HepG2 (cell line): ENCODE data around the gene SSC5D. TPM values are rescaled to one million over a fixed set of nuclear protein-coding genes. Genes with fewer than 3 reads are reported as not detected.

Experiments
- AKNA ChIP-seq: sonication (generic); formaldehyde crosslinking; IDR thresholded peaks from 2 replicates; pipeline ENCODE4 v1.4.0; 2020; ENCODE audit warnings: missing genetic modification reagents, borderline replicate concordance
- NFKBIZ ChIP-seq: IDR thresholded peaks from 2 replicates; pipeline ENCODE4 v1.6.1; 2018; ENCODE audit warnings: missing genetic modification reagents, missing compliant biosample characterization
- SOX5 ChIP-seq: IDR thresholded peaks from 2 replicates; pipeline ENCODE4 v1.6.1; 2016; ENCODE audit warnings: borderline replicate concordance
- TAF1 ChIP-seq: sonication (generic); formaldehyde crosslinking; IDR thresholded peaks from 2 replicates; pipeline ENCODE4 v1.4.0; 2020; ENCODE audit warnings: missing genetic modification reagents
- ZBTB43 ChIP-seq: sonication (generic); formaldehyde crosslinking; conservative IDR thresholded peaks from 2 replicates; pipeline ENCODE4 v1.4.0; 2020; ENCODE audit warnings: missing genetic modification reagents
- ZHX2 ChIP-seq, 2 experiments: sonication (generic) in 1 of 2; formaldehyde crosslinking in 1 of 2; IDR thresholded peaks; 2 replicates each; pipeline versions ENCODE4 v1.6.1 to v1.9.0; 2014 to 2022; ENCODE audit warnings: antibody characterized with exemption in 1 of 2, borderline replicate concordance in 1 of 2, inconsistent platforms in 1 of 2, low read depth in 1 of 2, missing genetic modification reagents in 1 of 2
- ZNF430 ChIP-seq: sonication (generic); formaldehyde crosslinking; IDR thresholded peaks from 2 replicates; pipeline ENCODE4 v1.9.0; 2021; ENCODE audit warnings: mild to moderate bottlenecking, missing genetic modification reagents
- ZNF614 ChIP-seq: IDR thresholded peaks from 2 replicates; pipeline ENCODE4 v1.6.1; 2018; ENCODE audit warnings: missing biosample characterization, missing genetic modification reagents, inconsistent platforms, borderline replicate concordance
- ZNF672 ChIP-seq: sonication (generic); formaldehyde crosslinking; IDR thresholded peaks from 2 replicates; pipeline ENCODE4 v1.8.1; 2022; ENCODE audit warnings: missing genetic modification reagents
- ZNF772 ChIP-seq: sonication (generic); formaldehyde crosslinking; IDR thresholded peaks from 2 replicates; pipeline ENCODE4 v1.5.0; 2020; ENCODE audit warnings: mild to moderate bottlenecking, missing genetic modification reagents
- polyA plus RNA-seq, 8 experiments: library from polyadenylated mRNA; depleted of rRNA in 3 of 8; stranded (reverse) in 7 of 8; unstranded in 1 of 8; fragments of >200 nt; fragmentation: Illumina TruSeq in 4 of 8; extraction: Trizol in 4 of 8; gene quantifications; 2 replicates each; pipeline versions ENCODE4 v1.2.1 to v1.2.3, GENCODE V29; 2011 to 2016; ENCODE audit warnings: low read depth in 4 of 8, missing spikeins in 1 of 8, mixed read lengths in 1 of 8; ENCODE audit not compliant: insufficient read depth in 1 of 8
- total RNA-seq, 5 experiments: library from RNA; depleted of rRNA; stranded (reverse); fragments of >200 nt; fragmentation: Illumina TruSeq; extraction: Trizol; gene quantifications; 2 replicates each; pipeline ENCODE4 v1.2.3, GENCODE V29; 2016; ENCODE audit warnings: low read depth in 1 of 5

Gene SSC5D
- total and polyA plus RNA-seq, 2 of the 13 experiments (the other 11 are each of a cell fraction or from before 2014, with no cell fraction given): not detected

- TF ChIP-seq ZHX2 (IDR thresholded peaks at IDR 0.05; ENCODE audit: low read depth): no peak
- TF ChIP-seq ZHX2 (CRISPR knock-in tag; IDR thresholded peaks at IDR 0.05; ENCODE audit: borderline replicate concordance): no peak
- no peak for TF ChIP-seq ZNF614 (CRISPR knock-in tag)
- TF ChIP-seq TAF1 (CRISPR knock-in tag): no peak
- TF ChIP-seq SOX5: no peak
- TF ChIP-seq NFKBIZ (CRISPR knock-in tag): no peak
- no peak for TF ChIP-seq ZNF772 (CRISPR knock-in tag)
- no peak for TF ChIP-seq ZNF430 (CRISPR knock-in tag)
- no peak for TF ChIP-seq ZNF672 (CRISPR knock-in tag)
- no peak for TF ChIP-seq ZBTB43 (CRISPR knock-in tag)
- TF ChIP-seq AKNA: no peak
Measured at GRCh38 chr19:55468054-55468393, 20.2 kb upstream of the SSC5D start (continued).
